Activated CD8-positive, alpha-beta T cell treated with anti-CD3 and anti-CD28 coated beads, Interleukin-2, amount 10 ng/mL, durations not matched to agents 7 days and 5 days (primary cell): ENCODE measurements around the gene CCDC85B. TPM values are rescaled to one million over a fixed set of nuclear protein-coding genes. Genes with fewer than 3 reads are reported as not detected.

Experiments
- ATAC-seq: fragments of 150-1000 bp; cut with Tn5 transposase; one replicate; pipeline ENCODE4 v1.10.0; 2021; ENCODE audit warnings: moderate library complexity
- CTCF ChIA-PET: fragments of 350-600 bp; sonication (Branson Sonifier 250); formaldehyde crosslinking; loops from one replicate; lab custom pipeline; 2021; ENCODE audit warnings: antibody characterized with exemption; lab: Charles Lee
- POLR2A ChIA-PET: fragments of 350-600 bp; sonication (Branson Sonifier 250); formaldehyde crosslinking; loops from one replicate; lab custom pipeline; 2021; ENCODE audit warnings: antibody characterized with exemption; lab: Charles Lee
- DNase-seq: peaks from one replicate; pipeline ENCODE4 v3.0.0-alpha.2; 2020
- H3K27ac Mint-ChIP-seq: one replicate; pipeline ENCODE4 v1.8.0; 2021; ENCODE audit warnings: mild to moderate bottlenecking, mixed read lengths
- H3K27me3 Mint-ChIP-seq: one replicate; pipeline ENCODE4 v1.8.0; 2021; ENCODE audit warnings: low read depth, mixed read lengths
- H3K36me3 Mint-ChIP-seq: one replicate; pipeline ENCODE4 v1.8.0; 2021; ENCODE audit warnings: low read depth, mixed read lengths
- H3K4me1 Mint-ChIP-seq: one replicate; pipeline ENCODE4 v1.8.0; 2021; ENCODE audit warnings: low read depth, mixed read lengths
- H3K4me3 Mint-ChIP-seq: one replicate; pipeline ENCODE4 v1.8.0; 2021; ENCODE audit warnings: mild to moderate bottlenecking, mixed read lengths
- H3K9me3 Mint-ChIP-seq: one replicate; pipeline ENCODE4 v1.8.0; 2022; ENCODE audit warnings: mixed read lengths; ENCODE audit not compliant: insufficient read depth
- total RNA-seq, 2 experiments: library from RNA; stranded (reverse); gene quantifications; one replicate each; pipeline ENCODE4 v1.2.3, GENCODE V29; 2021

CCDC85B gene
- total RNA-seq, 2 experiments from 2014 or later: 82.6 to 84.0 TPM

DNA sequence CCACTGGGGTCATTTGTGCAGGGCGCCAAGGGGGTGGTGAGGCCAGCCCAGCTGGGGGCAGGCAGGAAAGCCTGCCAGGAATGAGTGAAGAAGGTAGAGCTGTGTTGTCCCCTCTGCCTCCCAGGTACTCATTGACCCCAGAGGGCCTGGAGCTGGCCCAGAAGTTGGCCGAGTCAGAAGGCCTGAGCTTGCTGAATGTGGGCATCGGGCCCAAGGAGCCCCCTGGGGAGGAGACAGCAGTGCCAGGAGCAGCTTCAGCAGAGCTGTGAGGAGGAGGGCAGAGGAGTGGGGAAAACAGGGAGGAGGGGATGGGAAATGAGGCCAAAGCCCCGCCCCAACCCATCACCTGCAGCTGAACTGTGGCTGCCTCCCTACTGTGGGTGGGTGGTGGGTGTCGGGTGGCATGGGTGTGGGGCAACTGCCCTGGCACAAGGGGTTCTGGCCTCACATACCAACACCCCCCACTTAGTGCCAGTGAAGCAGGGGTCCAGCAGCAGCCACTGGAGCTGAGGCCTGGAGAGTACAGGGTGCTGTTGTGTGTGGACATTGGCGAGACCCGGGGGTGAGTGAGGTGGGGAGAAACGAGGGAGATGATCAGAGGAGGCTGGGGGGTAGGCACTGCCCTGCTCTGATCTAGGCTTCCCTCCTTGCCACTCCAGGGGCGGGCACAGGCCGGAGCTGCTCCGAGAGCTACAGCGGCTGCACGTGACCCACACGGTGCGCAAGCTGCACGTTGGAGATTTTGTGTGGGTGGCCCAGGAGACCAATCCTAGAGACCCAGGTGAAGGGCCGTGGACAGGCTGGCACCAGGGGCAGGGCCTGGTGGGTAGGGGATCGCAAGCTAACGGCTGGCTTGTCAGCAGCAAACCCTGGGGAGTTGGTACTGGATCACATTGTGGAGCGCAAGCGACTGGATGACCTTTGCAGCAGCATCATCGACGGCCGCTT, 27.3 kb upstream of the CCDC85B start:
- peak overlapping the region; percentile 89 for H3K4me3 Mint-ChIP-seq
- DNase-seq: no peak
- peak overlapping the region; percentile 64 for H3K27ac Mint-ChIP-seq

DNA sequence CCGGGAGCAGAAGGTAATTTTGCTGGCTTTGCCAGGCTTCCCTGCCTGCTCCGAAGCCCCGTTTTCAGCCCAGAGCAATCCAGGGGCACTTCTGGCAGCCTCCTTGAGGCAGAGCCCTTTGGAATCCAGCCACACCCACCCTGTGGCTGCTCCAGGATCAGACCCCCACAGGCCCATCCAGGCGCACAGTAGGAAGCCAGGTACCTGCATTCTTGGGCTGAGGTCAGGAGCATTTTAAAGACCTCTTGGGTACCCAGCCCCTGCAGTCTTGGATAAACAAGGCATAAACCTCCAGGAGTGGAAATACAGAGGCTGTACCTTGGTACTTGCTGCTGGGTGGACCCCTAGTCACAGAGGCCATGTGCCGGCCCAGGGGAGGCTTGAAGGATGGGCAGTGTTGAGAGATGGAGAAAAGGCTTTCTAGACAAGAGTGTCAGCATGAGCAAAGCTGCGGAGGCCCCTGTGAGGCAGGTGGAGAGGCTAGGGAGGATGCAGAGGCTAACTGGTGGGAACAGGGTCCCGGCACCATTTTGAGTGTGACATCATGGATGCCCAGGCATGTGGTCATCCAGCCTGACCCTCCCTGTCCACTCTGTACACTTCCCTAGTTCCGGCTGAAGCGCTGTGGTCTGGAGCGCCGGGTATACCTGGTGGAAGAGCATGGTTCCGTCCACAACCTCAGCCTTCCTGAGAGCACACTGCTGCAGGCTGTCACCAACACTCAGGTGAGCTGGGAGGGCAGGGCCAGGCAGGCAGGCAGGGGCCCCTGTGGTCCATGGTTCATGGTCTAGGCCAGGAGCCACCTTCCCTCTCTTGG, 26.4 kb upstream of the CCDC85B start:
- ChIA-PET CTCF (interaction anchor here (18.4 kb wide), 1 partner anchor 21 kb away, joined by 584 read pairs; the partner anchor contains the start of genes CCDC85B, CTSW and FIBP), POLR2A (interaction anchor here (7.6 kb wide), 1 partner anchor 7 kb away, joined by 143 read pairs; the partner anchor contains the start of gene EFEMP2)
- H3K4me3 Mint-ChIP-seq: no peak overlapping the region
- H3K9me3 Mint-ChIP-seq: no peaks in the 10 kb centered on the region
- ATAC-seq: no peak
- DNase-seq: no peak
- H3K4me1 Mint-ChIP-seq: peaks cover 44% of the 10 kb centered on the region
- H3K36me3 Mint-ChIP-seq: peaks cover 66% of the 10 kb centered on the region
- H3K27ac Mint-ChIP-seq: no peak overlapping the region
- no peaks in the 10 kb centered on the region for H3K27me3 Mint-ChIP-seq

More for the DNA sequence above, 27.3 kb upstream of the CCDC85B start:
- H3K36me3 Mint-ChIP-seq: peaks cover 66% of the 10 kb centered on the region
- ATAC-seq: no peak
- ChIA-PET POLR2A (interaction anchor here (7.6 kb wide), 1 partner anchor 8 kb away, joined by 143 read pairs; the partner anchor contains the start of gene EFEMP2), CTCF (interaction anchor here (18.4 kb wide), 1 partner anchor 22 kb away, joined by 584 read pairs; the partner anchor contains the start of genes CCDC85B, CTSW and FIBP)
- H3K27me3 Mint-ChIP-seq: no peaks in the 10 kb centered on the region
- no peaks in the 10 kb centered on the region for H3K9me3 Mint-ChIP-seq
- peaks cover 46% of the 10 kb centered on the region for H3K4me1 Mint-ChIP-seq

- no peak overlapping the region for H3K4me3 Mint-ChIP-seq
- H3K36me3 Mint-ChIP-seq: peaks cover 65% of the 10 kb centered on the region
- no peaks in the 10 kb centered on the region for H3K27me3 Mint-ChIP-seq
- H3K27ac Mint-ChIP-seq: no peak overlapping the region
- H3K4me1 Mint-ChIP-seq: peaks cover 47% of the 10 kb centered on the region
- DNase-seq (no peak), ATAC-seq (no peak)
- POLR2A ChIA-PET: no interaction called here
- H3K9me3 Mint-ChIP-seq: no peaks in the 10 kb centered on the region
- CTCF ChIA-PET: interaction anchor here (18.4 kb wide), 1 partner anchor 20 kb away, joined by 584 read pairs; the partner anchor contains the start of genes CCDC85B, CTSW and FIBP
Measured at GRCh38 chr11:65864706-65865471, 25.6 kb upstream of the CCDC85B start.

GRCh38 chr11:65865550-65866172, 24.8 kb upstream of the CCDC85B start:
- POLR2A ChIA-PET: interaction anchor here (0.7 to 1.6 kb wide), 2 partner anchors 14 to 16 kb away, joined by 3 to 7 read pairs; partner anchors contain the start of gene CTSW
- H3K4me1 Mint-ChIP-seq: peaks cover 51% of the 10 kb centered on the region
- H3K9me3 Mint-ChIP-seq: no peaks in the 10 kb centered on the region
- ATAC-seq: no peak
- DNase-seq: no peak
- H3K4me3 Mint-ChIP-seq: no peak overlapping the region
- no peak overlapping the region for H3K27ac Mint-ChIP-seq
- peaks cover 60% of the 10 kb centered on the region for H3K36me3 Mint-ChIP-seq
- H3K27me3 Mint-ChIP-seq: no peaks in the 10 kb centered on the region
- CTCF ChIA-PET: interaction anchor here (1.0 to 18.4 kb wide), 2 partner anchors 14 to 19 kb away, joined by 3 to 584 read pairs; partner anchors contain the start of genes CCDC85B, CTSW and FIBP

DNA sequence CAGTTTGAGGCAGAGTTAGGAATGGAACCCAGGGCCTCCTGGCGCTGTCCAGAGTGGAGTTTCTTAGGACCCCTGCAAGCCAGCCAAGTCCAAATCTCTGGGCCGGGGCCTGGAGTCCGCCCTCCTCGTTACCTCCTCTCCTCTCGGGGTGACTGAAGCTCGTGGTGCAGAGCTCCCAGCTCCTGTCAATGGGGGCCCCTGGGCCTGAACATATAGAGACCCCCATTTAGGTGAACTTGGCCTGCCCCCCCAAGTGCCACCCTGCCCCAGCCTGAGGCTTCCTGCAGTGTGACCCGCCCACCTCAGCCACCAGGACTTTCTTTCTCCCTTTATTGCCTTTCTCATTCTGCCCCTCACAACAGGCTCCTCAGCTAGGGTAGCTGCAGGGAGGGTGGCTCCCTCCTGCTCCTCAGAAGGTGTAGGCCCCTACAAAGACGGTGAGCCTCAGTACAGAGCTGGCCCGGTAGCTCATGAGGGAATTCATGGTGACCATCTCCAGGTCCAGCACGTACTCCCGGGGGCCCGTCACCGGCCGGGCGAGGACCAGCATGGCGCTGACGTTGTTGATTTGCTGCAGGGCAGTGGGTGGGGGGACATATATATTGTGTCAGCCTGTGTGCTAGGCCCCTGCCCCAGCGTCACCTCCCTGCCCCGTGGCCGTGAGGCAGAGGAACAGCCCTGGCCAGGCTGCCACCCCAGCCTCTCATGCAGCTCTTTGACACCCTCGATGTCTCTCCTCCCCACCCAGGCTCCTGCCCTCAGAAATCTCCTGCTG, 23.8 kb upstream of the CCDC85B start:
- H3K9me3 Mint-ChIP-seq: no peaks in the 10 kb centered on the region
- ChIA-PET POLR2A (interaction anchor here (0.6 to 1.6 kb wide), 4 partner anchors 13 to 24 kb away, joined by 3 to 7 read pairs (median 4); partner anchors contain the start of genes CCDC85B, CTSW and FIBP), CTCF (interaction anchor here (1.0 to 18.4 kb wide), 2 partner anchors 15 to 18 kb away, joined by 3 to 584 read pairs; partner anchors contain the start of genes CCDC85B, CTSW and FIBP)
- H3K4me3 Mint-ChIP-seq: no peak overlapping the region
- H3K27ac Mint-ChIP-seq: no peak overlapping the region
- DNase-seq: no peak
- H3K4me1 Mint-ChIP-seq: peaks cover 55% of the 10 kb centered on the region
- H3K36me3 Mint-ChIP-seq: peaks cover 50% of the 10 kb centered on the region
- ATAC-seq: no peak
- no peaks in the 10 kb centered on the region for H3K27me3 Mint-ChIP-seq

DNA sequence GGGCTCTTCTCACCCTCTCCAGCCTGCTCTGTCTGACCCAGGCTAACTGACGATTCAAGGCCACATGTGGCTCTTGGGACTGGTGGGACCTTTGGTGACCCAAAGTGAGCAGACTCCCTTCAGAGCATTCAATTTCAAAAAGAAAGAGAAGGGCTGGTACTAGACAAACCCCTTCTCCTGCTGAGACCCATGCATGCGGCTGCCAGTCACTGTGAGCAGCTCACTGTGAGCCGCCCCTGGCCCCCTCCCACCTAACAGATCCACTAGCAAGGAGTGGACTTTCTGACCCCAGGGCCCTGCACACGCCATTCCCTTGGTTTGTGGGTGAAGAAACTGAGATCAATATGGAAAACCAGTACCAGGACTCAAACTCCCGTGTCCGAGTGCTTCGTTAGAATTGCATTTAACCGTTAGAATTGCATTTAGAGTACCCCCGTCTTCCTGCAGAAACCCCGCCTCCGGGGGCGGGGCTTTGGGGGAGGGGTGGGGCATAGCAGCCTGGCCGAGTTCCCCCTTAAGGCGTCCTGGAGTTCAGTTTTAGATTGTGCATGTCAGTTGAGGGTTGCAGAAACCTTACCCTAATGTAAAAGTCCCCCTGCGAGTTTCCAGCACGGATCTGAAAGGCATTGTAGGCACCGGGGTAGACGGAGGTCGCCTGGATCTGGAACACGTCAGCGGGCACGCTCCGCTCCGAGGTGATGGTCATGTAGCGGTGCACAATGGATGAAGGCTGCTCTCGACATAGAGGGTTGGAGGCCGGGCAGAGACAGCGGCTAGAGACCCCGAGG, 23.0 kb upstream of the CCDC85B start:
- no peak overlapping the region for H3K4me3 Mint-ChIP-seq
- H3K4me1 Mint-ChIP-seq: peaks cover 51% of the 10 kb centered on the region
- ATAC-seq (no peak), DNase-seq (no peak)
- H3K27ac Mint-ChIP-seq: no peak overlapping the region
- ChIA-PET POLR2A (interaction anchor here (1.5 to 1.7 kb wide), 2 partner anchors 15 to 21 kb away, joined by 4 to 9 read pairs; partner anchors contain the start of gene FIBP), CTCF (interaction anchor here (18.4 kb wide), 1 partner anchor 18 kb away, joined by 584 read pairs; the partner anchor contains the start of genes CCDC85B, CTSW and FIBP)
- H3K27me3 Mint-ChIP-seq: no peaks in the 10 kb centered on the region
- no peaks in the 10 kb centered on the region for H3K9me3 Mint-ChIP-seq
- H3K36me3 Mint-ChIP-seq: peaks cover 42% of the 10 kb centered on the region

- H3K36me3 Mint-ChIP-seq: peaks cover 35% of the 10 kb centered on the region
- no peak overlapping the region for H3K27ac Mint-ChIP-seq
- DNase-seq: no peak
- no peaks in the 10 kb centered on the region for H3K9me3 Mint-ChIP-seq
- peaks cover 49% of the 10 kb centered on the region for H3K4me1 Mint-ChIP-seq
- no peak for ATAC-seq
- no peak overlapping the region for H3K4me3 Mint-ChIP-seq
- peaks cover 3% of the 10 kb centered on the region for H3K27me3 Mint-ChIP-seq
- CTCF ChIA-PET: interaction anchor here (4.7 to 18.4 kb wide), 2 partner anchors 8 to 17 kb away, joined by 90 to 584 read pairs; partner anchors contain the start of genes CCDC85B, CTSW, FIBP and MUS81
- POLR2A ChIA-PET: interaction anchor here (1.7 to 6.6 kb wide), 2 partner anchors 8 to 16 kb away, joined by 9 to 143 read pairs; partner anchors contain the start of genes CFL1 and MUS81
Measured at GRCh38 chr11:65868076-65868667, 22.3 kb upstream of the CCDC85B start.

DNA sequence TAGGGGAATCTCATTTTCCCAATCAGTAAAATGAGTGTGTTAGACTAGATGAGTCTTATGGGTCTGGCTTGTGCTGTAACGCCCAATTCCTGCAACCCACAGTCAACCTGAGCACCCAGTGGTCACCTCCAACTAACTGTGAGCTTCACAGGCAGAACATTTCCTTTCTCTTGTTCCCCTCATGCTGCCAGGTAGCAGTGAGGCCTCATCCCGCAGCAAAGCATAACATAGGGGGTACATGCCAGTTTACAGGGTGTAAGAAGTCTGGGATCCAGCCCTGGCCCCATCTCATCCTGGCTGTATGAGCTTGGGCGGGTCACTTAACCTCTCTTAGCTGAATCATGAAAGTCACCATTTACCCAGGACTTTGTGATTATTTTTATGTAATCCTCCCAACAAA, 21.6 kb upstream of the CCDC85B start:
- no peak for DNase-seq
- Mint-ChIP-seq H3K4me3 (no peak overlapping the region), H3K27me3 (peaks cover 5% of the 10 kb centered on the region), H3K27ac (no peak overlapping the region), H3K36me3 (peaks cover 28% of the 10 kb centered on the region), H3K9me3 (no peaks in the 10 kb centered on the region), H3K4me1 (peaks cover 56% of the 10 kb centered on the region)
- no peak for ATAC-seq
- POLR2A ChIA-PET: interaction anchor here (1.3 to 6.6 kb wide), 3 partner anchors 9 to 22 kb away, joined by 6 to 143 read pairs (median 9); partner anchors contain the start of genes CCDC85B, CFL1 and MUS81
- CTCF ChIA-PET: interaction anchor here (1.4 to 18.4 kb wide), 3 partner anchors 9 to 177 kb away, joined by 3 to 584 read pairs (median 90); partner anchors contain the start of genes CCDC85B, CTSW, FIBP and MUS81
